Glomerular visceral epithelial cell (primary cell): ENCODE results near the gene ST8SIA6.
A peak's percentile ranks its signal among the peaks of the same experiment; 100 is the strongest.
"Not testable (repeated sequence)": the region's sequence is repeated elsewhere in the genome, so short reads cannot be mapped to it uniquely, and the experiment has no call there.

ENCODE experiments used
- DNase-seq: peaks from one replicate; pipeline ENCODE4 v3.0.0-alpha.2; 2016; ENCODE audit errors: extremely low spot score

Gene ST8SIA6

DNA sequence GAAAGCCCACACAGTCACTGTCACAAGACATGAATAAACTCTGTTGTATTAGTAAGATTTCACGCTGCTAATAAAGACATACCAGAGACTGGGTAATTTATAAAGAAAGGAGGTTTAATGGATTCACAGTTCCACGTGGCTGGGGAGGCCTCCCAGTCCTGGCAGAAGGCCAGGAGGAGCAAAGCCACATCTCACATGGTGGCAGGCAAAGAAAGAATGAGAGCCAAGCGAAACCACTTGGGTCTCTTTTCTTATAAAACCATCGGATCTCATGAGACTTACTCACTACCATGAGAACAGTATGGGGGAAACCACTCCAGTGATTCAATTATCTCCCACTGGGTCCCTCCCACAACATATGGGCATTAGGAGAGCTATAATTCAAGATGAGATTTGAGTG is 110.2 kb downstream of the ST8SIA6 start:
- DNase-seq = peak; percentile 5

DNA sequence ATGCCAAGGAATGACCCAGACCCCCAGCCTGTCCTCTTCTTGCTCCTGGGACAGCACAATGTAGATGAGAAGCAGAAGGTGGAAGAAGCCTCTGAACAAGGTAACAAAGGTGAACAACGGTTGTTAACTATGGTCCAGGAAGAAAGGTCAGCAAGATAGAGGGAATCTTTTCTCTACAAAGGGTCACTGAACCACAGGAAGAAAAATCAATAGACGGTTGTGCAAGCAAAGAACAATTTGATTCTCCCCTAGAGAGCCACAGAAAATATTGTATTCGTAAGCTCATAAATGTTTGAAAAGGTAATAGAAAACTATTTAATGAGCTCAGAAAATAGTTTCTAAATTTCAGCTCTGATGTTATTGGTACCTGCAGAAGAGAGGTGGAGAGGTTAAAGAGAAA is 111.3 kb downstream of the ST8SIA6 start:
- DNase-seq = no peak

DNA sequence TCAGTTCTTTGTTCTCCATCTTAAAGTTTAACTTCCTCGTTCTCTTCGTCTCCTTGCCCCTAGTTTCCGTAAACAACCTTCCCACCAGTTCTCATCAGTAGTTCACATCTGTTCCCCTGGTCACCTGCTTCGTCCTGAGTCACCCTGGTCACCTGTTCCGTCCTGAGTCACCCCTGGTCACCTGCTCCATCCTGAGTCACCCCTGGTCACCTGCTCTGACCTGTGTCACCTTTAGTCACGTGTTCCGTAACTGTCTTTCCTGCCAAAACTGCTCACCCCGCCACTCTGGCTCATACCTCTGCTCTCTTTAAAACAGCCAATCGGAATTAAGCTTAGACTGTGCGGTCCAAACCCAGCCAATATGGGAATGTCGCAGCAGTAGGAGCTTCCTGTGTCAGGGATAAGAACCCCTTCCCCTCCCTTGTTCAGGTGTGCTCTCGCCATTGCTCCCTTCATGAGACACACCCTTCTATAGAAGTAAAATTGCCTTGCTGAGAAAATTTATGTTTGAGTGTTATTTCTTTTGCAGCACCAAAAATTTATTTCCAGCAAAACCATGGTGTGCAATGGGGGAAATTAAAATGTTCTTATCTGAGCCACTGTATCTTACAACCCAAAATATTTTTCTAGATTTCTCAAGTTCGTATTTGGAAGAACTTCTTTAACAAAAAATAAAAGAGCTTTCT is 114.1 kb downstream of the ST8SIA6 start:
- no peak for DNase-seq

DNA sequence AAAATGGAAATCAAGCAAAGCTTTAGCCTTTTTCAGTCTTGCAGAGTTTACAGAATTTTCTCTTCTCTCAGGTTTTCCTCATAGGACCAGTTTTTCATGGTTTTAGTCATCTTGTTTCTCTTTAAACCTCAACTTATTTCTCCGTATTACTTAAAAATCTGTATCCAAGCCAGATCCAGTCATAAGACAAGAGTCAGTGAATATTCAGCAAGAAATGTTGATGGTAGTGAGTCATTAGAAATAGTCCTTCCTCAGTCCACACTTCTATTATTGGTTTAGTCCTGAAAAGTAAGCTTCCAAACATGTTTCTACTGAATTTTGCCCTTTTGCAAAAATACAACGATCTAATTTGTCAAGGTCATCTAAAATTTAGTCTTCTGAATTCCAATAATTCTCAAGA is 119.3 kb downstream of the ST8SIA6 start:
- peak; percentile 5 for DNase-seq

DNA sequence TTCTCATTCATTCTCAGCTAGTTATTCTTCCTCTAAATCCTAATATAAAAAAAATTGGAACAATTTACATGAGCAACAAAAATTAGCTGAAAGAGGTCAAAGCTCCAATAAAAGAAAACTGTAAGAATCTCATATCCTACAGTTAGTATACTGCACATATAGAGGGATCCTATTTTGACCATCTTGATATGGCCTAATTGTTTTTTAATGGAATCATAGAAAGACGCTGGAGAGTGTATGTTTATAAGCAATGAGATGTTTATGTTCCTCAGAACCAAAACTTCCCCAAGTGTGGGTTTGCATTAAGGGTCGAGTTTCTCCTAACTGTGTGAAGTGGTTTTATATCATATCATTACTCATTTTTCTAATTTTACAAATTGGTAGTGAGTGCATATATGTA is 123.9 kb downstream of the ST8SIA6 start:
- no peak for DNase-seq

DNA sequence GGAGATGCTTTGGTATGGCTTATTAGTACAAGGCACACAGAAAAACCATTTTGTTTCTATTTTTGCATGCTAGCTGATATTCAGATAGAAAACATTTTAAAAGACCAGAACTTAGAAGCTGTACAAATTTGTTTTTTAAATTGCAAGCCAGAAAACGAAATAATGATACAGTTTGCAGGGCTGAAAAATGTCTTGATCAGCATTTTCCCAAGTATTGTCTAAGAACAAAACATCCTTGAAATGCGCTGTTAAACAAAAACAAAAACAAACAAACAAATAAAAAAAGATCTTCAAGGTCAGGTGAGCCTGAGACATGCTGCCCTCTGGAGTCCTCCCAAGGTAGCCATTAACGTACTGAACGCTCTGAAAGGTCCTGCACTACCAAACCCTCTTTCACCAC is 128.0 kb downstream of the ST8SIA6 start:
- DNase-seq = no peak

DNA sequence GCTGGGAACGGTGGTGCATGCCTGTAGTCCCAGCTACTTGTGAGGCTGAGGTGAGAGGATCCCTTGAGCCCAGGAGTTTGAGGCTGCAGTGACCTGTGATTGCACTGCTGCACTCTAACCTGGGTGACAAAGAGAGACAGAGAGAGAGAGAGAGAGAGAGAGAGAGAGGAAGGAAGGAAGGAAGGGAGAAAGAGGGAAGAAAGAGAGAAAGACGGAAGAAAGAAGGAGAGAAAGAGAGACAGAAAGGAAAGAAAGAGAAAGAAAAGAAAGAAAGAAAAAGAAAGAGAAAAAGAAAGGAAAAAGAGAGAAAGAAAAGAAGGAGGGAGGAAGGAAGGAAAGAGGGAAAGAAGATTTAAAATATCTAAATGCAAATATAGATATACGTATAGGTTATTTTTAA is 132.4 kb downstream of the ST8SIA6 start:
- not testable (repeated sequence) for DNase-seq

DNA sequence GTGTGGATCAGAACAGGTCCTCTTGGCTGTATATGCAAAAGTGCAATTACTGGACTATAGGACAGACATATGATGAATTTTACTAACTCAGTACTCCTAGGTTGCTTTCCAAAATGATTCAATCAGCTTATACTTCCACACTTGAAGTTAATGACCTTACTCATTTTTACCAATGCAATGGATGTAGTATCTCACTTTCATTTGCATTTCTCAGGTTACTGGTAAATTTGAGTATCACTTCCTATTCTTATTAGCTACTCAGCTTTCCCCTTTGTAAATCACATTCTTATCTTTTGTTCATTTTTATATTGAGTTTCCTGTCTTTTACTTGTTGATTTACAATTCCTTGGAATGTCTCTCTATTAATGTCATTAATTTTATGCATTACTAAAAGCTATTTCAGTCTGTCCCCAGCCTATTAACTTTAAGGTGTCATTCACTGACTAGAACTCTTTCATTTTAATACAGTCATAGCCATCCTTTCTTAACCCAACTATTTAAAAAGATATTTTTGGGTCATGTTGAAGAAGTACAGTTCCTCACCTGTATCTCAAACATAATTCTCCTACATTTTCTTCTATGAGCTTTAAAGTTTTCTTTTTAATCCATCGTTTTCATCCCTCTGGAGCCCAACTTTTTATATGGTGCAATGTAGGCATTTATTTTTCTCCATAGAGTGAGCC is 137.8 kb downstream of the ST8SIA6 start:
- no peak for DNase-seq

DNA sequence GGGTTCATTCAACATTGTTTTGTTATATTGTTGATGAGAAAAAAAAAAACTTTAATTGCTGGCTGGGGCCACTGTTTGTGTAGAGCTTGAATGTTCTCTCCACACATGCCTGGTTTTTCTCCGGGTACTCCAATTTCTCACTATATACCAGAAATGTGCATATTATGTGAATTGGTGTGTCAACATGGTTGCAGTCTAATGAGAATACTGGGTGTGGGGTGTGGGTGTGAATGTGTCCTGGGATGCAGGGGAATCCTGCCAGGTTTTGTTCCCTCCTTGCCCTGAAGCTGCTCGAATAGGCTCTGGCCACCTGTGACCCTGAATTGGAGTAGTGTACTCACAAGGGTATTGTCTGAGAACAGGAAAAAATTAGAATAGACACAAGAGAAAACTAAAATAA is 145.0 kb downstream of the ST8SIA6 start:
- no peak for DNase-seq

DNA sequence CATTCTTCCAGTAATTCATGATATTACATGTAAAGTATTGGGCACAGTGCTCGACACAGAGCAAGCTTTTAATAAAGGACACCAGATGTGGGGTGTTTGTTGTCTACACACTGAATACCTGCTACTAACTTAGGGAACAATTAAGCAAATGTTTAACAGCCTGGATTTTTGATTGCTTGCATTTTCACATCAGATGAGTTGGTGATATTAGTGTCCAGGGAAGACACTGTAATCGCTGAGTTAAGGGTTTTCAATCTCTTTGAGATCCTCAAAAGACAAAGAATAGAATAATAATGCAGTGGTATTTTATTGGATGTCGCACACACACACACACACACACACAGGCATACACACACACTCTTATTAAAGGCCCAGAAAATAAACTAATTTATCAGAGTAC is 147.3 kb downstream of the ST8SIA6 start:
- DNase-seq = no peak

DNA sequence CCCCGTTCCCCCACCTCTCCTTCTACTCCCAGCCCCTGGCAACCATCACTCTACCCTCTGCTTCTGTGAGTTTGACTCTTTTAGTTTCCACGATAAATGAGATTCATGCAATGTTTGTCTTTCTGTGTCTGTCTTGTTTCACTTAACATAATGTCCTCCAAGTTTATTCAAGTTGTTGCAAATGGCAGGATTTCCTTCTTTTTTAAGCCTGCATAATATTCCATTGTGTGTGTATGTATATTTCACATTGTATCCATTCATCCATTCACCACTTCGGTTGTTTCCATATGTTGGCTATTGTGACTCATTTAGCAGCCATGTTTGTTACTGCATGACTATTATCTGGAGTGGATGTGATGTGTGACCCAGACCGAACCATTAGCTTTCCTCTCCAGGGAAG is 162.0 kb downstream of the ST8SIA6 start:
- no peak for DNase-seq

DNA sequence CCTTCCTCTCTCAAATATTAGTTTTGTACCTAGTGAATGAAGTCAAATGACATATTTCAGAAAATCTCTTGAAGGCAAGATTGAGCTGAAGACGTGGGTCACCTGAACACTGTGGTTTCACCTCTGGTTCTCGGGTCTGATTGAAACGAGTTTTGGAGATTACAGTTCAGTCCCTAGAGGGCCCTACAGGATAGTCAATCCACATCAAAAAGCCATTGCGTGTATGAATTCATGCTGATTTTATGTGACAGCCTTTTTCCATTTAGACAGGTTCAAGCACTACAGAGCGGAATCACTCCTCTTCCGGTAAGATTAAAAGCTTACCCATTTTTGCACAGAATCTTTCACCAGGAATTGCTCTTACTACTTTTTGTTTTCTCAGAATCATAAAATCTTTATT is 164.2 kb downstream of the ST8SIA6 start:
- no peak for DNase-seq

DNA sequence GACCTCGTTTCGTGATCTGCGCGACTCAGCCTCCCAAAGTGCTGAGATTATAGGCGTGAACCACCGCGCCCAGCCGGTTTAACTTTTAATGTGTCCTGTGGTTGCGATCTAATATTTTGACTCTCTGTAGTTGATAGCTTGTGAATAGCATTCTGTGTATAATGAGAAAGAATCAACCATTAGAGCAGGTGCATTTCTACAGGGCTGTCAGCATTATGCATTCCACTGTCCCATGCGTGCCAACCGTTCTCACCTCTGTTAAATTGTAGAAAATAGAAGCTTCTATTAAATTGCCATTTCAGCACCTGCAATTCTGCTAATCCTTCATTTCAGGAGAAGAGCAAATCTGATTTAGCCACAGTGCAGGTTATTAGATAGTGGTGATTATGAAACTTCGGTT is 164.6 kb downstream of the ST8SIA6 start:
- no peak for DNase-seq

DNA sequence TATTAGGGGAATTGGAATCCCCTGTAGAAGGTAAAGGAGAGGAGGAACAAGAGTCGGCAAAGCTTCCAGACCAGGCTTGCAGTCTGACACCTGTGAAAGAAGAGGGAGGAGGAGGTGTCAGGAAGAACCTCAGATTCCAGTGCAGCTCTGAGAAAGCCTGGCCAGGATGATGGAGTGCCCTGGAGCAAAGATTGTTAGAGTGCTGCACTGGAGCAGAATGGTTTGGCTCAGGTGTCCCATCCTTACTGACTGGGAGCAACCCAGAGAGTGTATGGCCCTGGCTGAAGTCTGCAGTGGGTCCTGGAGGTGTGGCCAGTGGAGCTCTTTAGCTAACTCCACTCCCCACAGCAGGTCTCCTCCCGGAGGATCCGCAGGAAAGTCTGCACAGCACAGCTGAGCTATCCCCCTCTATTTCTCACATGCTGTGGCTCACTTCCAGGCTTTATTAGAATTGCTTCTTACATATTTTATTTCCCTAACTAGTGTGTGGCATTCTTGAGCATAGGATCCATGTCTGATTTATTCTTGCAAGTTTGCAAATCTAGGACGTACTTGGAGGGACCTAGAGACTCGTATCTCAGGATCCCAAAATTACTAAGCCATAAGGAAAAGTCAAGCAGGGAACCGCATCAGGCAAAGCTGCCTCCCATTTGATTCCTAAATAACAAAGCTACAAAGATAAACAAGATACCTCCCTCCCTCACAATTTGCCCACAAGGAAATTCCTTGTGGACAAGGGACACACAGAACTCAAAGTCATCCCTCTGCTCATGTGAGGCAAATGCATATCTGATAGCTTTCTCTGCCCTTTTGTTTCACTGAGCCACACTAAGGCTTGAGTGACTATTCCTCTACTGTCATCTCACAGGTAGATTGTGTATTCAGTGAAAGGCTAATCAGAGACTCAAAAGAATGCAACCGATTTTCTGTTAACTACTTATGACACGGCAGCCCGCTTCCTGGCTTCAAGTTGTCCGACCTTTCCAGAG is 167.5 kb downstream of the ST8SIA6 start:
- no peak for DNase-seq

DNA sequence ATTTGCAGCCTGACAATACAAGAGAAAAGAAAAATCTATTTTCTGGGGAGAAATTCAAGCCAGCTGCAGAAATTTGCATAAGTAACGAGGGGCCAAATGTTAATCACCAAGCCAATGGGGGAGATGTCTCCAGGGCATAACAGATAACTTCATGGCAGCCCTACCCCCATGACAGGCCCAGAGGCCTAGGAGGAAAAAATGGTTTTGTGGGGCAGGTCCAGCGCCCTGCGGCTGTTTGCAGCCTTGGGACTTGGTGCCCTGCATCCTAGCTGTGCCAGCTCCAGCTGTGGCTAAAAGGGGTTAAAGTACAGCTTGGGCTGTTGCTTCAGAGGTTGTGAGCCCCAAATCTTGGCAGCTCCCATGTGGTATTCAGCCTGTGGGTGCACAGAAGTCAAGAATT is 172.1 kb downstream of the ST8SIA6 start:
- no peak for DNase-seq

DNA sequence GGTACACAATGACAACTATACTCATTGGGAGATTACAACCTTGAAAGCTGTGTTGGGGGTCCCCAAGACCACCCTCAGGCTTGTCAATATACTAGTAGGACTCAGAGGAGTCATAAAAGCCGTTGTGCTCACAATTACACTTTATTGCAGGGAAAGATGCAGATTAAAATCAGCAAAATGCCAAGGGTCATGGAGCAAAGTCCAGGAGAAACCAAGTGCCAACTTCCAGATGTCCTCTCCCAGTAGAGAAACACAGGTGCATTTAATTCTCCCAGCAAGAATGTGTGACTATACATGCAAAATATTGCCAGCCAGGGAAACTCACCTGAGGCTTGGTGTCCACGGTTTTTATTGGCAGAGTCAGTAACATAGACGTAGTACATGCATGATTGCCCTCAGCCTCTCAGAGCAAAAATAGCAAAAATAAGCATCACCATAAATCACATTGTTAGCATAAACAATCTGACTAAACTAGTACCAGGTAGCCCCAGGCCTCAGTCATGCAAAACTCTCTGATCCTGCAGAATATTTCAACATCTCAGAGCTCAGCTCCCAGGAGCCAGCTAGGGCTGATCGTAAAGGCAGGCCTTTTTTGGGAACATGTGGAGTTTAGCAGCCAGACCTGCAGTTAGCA is 175.7 kb downstream of the ST8SIA6 start:
- DNase-seq = no peak

DNA sequence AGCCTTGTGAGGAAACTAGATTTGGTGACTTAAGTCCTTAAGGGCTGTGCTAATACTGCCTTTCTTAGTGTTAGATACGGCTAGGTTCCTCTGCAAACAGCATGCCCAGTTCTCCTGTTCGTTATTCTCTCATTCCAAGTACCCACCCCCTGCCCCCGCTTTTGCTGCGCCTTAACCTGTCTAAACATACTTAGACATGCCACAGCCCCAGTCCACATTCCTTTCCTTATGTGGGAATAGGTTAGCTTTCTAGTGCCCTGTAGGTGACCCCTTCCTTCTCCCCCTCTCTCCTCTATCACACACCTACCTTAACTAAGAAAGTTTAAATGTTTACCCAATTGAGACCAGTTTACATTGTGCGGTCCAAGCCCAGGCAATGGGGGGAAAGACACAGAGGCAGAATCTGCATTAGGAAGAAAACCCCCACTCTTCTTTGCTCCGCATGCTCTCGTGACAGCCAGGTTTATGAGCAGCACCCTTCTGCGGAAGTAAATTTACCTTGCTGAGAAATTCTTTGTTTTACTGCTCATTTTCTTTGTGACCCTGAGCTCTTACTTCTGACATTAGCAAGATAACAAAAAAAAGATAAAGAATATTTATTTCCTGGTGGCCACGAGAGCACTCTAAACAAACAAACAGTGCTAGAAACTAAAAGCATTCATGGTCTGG is 177.5 kb downstream of the ST8SIA6 start:
- DNase-seq = no peak

DNA sequence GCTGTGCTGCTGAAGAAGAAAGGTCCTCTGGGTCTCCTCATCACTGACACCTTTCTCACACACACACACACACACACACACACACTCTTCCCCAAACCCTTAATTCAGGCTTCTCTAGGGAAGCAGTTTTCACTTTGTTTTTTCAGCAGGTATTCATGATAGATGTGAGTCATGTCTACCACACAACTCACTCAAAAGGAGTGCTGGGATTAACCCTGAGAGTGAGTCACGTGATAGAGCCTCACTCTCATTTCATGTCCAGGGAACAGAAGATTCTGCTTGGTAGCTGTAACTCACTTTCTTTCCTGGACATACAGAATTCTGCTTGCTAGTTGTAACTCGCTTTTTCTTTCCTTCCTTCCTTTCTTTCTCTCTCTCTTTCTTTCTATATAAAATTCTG is 181.0 kb downstream of the ST8SIA6 start:
- peak; percentile 57 for DNase-seq

DNA sequence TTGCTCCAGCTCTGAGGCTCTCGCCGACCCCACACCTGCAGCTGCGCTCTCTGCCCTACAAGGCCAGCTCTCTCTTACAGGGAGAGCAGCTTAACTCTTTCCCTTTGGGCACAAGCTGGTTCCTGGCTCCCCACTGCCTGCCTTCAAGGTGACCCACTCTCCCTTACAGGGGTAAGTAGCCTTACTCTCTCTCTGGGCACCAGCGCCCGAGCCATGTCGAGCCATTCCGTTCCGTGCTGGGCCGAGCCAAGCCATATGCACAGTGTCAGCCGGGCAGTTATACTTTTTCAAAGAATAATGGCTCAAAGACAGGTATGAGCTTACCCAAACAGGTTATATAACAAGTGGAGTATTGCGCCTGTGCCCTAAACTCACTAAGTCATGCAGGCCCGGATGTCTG is 181.7 kb downstream of the ST8SIA6 start:
- no peak for DNase-seq
